HL-60 (cell line): ENCODE data around the gene OR5A2.

ENCODE experiments used
- DNase-seq, 2 experiments: peaks; one replicate each; pipeline ENCODE4 v3.0.0-alpha.2; 2010 to 2020; ENCODE audit warnings: low read depth in 1 of 2, low spot score in 1 of 2
- H3K27ac ChIP-seq: fragments of 250-450 bp; sonication (Bioruptor Pico); replicated peaks from 2 replicates; pipeline ENCODE4 v1.5.1; 2020; ENCODE audit warnings: mild to moderate bottlenecking, moderate library complexity
- H3K27me3 ChIP-seq: fragments of 250-450 bp; sonication (Bioruptor Pico); 2 replicates; pipeline ENCODE4 v1.5.1; 2021; ENCODE audit warnings: mild to moderate bottlenecking, moderate library complexity; ENCODE audit not compliant: insufficient read depth, poor library complexity, severe bottlenecking
- H3K4me3 ChIP-seq: replicated peaks from 2 replicates; pipeline ENCODE4 v1.5.1; 2011; ENCODE audit warnings: mild to moderate bottlenecking, control low read depth, low read length; ENCODE audit not compliant: insufficient read depth
- GABPA ChIP-seq: IDR thresholded peaks from 2 replicates; pipeline ENCODE4 v1.6.1; 2012; ENCODE audit warnings: low read depth
- POLR2AphosphoS5 ChIP-seq: IDR thresholded peaks from 2 replicates; pipeline ENCODE4 v1.6.1; 2012; ENCODE audit warnings: low read depth
- SPI1 ChIP-seq: IDR thresholded peaks from 2 replicates; pipeline ENCODE4 v1.6.1; 2012; ENCODE audit warnings: low read depth, mild to moderate bottlenecking, borderline replicate concordance
- TF ChIP-seq, protein P1 (sequence below): IDR thresholded peaks from 2 replicates; pipeline ENCODE4 v1.6.1; 2012; ENCODE audit warnings: low read depth; ENCODE audit not compliant: insufficient replicate concordance
- TF ChIP-seq, protein P2 (sequence below): IDR thresholded peaks from one replicate; pipeline ENCODE4 v1.5.1; 2011; ENCODE audit warnings: low read length, control low read depth, inconsistent platforms; ENCODE audit not compliant: insufficient read depth

The OR5A2 gene

DNA sequence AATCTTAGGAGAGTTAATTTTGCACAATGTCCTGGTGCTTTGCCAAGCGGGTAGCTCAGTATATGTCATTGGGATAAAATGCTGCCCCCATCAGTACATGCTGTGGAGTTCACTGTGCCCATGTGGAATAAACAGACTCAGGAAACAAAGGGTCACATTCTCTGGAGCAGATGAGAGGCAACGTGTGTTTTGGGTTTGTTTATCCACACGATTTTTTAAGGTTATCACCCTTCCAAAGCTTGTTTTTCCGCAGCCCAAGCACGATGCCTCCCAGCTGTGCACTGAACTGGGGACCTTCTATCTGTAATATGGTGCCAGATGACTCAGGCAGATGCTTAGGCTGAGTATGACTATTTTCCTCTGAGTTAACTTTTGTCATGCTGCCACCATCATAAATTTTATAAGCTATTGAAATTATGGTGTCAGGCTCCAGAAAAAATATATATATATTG lies 37.0 kb upstream of the OR5A2 start:
- H3K4me3 ChIP-seq: no peak overlapping the region
- TF ChIP-seq POLR2AphosphoS5 (no peak), SPI1 (no peak), GABPA (no peak)
- TF ChIP-seq, protein P1, sequence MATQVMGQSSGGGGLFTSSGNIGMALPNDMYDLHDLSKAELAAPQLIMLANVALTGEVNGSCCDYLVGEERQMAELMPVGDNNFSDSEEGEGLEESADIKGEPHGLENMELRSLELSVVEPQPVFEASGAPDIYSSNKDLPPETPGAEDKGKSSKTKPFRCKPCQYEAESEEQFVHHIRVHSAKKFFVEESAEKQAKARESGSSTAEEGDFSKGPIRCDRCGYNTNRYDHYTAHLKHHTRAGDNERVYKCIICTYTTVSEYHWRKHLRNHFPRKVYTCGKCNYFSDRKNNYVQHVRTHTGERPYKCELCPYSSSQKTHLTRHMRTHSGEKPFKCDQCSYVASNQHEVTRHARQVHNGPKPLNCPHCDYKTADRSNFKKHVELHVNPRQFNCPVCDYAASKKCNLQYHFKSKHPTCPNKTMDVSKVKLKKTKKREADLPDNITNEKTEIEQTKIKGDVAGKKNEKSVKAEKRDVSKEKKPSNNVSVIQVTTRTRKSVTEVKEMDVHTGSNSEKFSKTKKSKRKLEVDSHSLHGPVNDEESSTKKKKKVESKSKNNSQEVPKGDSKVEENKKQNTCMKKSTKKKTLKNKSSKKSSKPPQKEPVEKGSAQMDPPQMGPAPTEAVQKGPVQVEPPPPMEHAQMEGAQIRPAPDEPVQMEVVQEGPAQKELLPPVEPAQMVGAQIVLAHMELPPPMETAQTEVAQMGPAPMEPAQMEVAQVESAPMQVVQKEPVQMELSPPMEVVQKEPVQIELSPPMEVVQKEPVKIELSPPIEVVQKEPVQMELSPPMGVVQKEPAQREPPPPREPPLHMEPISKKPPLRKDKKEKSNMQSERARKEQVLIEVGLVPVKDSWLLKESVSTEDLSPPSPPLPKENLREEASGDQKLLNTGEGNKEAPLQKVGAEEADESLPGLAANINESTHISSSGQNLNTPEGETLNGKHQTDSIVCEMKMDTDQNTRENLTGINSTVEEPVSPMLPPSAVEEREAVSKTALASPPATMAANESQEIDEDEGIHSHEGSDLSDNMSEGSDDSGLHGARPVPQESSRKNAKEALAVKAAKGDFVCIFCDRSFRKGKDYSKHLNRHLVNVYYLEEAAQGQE: no peak
- TF ChIP-seq, protein P2, sequence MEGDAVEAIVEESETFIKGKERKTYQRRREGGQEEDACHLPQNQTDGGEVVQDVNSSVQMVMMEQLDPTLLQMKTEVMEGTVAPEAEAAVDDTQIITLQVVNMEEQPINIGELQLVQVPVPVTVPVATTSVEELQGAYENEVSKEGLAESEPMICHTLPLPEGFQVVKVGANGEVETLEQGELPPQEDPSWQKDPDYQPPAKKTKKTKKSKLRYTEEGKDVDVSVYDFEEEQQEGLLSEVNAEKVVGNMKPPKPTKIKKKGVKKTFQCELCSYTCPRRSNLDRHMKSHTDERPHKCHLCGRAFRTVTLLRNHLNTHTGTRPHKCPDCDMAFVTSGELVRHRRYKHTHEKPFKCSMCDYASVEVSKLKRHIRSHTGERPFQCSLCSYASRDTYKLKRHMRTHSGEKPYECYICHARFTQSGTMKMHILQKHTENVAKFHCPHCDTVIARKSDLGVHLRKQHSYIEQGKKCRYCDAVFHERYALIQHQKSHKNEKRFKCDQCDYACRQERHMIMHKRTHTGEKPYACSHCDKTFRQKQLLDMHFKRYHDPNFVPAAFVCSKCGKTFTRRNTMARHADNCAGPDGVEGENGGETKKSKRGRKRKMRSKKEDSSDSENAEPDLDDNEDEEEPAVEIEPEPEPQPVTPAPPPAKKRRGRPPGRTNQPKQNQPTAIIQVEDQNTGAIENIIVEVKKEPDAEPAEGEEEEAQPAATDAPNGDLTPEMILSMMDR: no peak
- H3K27ac ChIP-seq: no peak overlapping the region
- no peaks in the 10 kb centered on the region for H3K27me3 ChIP-seq
- DNase-seq: no peak

DNA sequence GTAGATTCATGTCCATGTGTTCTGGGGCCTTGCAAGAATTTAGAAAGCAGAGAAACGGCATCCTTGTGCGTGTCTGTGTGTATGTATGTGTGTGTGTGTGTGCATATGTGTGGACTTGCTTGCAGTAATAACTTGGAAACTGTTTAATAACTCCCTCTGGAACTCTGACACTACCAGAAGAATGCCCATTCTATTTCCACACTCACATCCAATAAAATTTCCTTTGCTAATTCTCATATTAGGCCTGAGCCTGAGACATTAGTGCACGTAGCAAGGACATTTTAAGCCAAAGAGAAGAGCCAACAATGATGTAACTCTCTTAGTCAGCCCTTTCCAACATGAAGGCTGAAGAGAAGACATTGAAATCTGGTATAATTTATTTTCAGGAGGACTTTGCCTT lies 33.7 kb upstream of the OR5A2 start:
- Histone ChIP-seq H3K4me3 (no peak overlapping the region), H3K27me3 (no peaks in the 10 kb centered on the region), H3K27ac (no peak overlapping the region)
- DNase-seq: no peak
- TF ChIP-seq, protein P2: no peak
- TF ChIP-seq, protein P1: no peak
- TF ChIP-seq SPI1 (no peak), GABPA (no peak), POLR2AphosphoS5 (no peak)

DNA sequence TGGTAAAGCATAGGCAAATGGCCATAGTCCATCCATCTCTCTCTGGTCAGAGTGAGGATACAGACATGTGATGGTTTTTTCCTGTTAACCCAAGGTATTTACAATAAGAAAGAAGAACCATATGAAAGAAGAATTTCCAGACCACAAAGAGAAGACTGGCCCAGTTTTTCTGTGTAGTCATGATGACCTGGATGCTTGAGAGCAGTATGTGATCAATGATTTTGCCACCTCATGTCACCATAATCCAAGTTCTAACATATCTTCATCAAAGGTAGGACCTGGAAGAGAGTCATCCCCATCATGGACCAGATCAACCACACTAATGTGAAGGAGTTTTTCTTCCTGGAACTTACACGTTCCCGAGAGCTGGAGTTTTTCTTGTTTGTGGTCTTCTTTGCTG lies 30.4 kb upstream of the OR5A2 start, which contains the start of gene OR4D6:
TSS of gene OR4D6 (plus strand) at position 301 of the 400 bp plus-strand sequence. CDS start at position 301, 0 bp downstream.
- no peak for TF ChIP-seq SPI1
- TF ChIP-seq, protein P1: no peak
- no peak for TF ChIP-seq POLR2AphosphoS5
- TF ChIP-seq, protein P2: no peak
- no peak for TF ChIP-seq GABPA
- no peak for DNase-seq
- Histone ChIP-seq H3K4me3 (no peak within 1 kb of the TSS), H3K27me3 (peaks cover 2% of the 10 kb centered on the region), H3K27ac (no peak within 1 kb of the TSS)
